CD4-positive, alpha-beta T cell treated with Interleukin-2 at 100 ng/mL for 4 hours (primary cell): ENCODE measurements around the gene OVOL1.

Experiments used
- DNase-seq: peaks from one replicate; pipeline ENCODE4 v3.0.0-alpha.2; 2020; ENCODE audit warnings: low spot score

OVOL1 gene

GRCh38 chr11:65778431-65778900 lies 8.4 kb upstream of the OVOL1 start:
- no peak for DNase-seq

- no peak for DNase-seq
Measured at GRCh38 chr11:65778901-65779668, 7.8 kb upstream of the OVOL1 start.

- no peak for DNase-seq
Measured at GRCh38 chr11:65779669-65779918, 7.3 kb upstream of the OVOL1 start.

- peak; percentile 74 for DNase-seq
Measured at GRCh38 chr11:65779919-65780769, 6.7 kb upstream of the OVOL1 start.

GRCh38 chr11:65780770-65781151 lies 6.1 kb upstream of the OVOL1 start, which contains the start of gene AP5B1:
Gene AP5B1 (minus strand): TSS chr11:65780976. CDS start chr11:65780591, 385 bp downstream.
- DNase-seq: peak; percentile 68

GRCh38 chr11:65781152-65781961 lies 5.5 kb upstream of the OVOL1 start:
- no peak for DNase-seq

GRCh38 chr11:65781962-65782815 lies 4.7 kb upstream of the OVOL1 start:
- no peak for DNase-seq

GRCh38 chr11:65782816-65783228 lies 4.0 kb upstream of the OVOL1 start:
- DNase-seq: no peak

- no peak for DNase-seq
Measured at GRCh38 chr11:65785319-65786007, 1.4 kb upstream of the OVOL1 start.

- DNase-seq: no peak
Measured at GRCh38 chr11:65786008-65786785, 666 bp upstream of the OVOL1 start.

- DNase-seq: no peak
Measured at GRCh38 chr11:65787649-65788622, 1.1 kb downstream of the OVOL1 start.

- no peak for DNase-seq
Measured at GRCh38 chr11:65788821-65789220, 2.0 kb downstream of the OVOL1 start.

GRCh38 chr11:65789230-65790103 lies 2.6 kb downstream of the OVOL1 start:
- no peak for DNase-seq

- no peak for DNase-seq
Measured at GRCh38 chr11:65790104-65790901, 3.4 kb downstream of the OVOL1 start.

- DNase-seq: no peak
Measured at GRCh38 chr11:65790902-65791650, 4.2 kb downstream of the OVOL1 start.

- DNase-seq: peak; percentile 68
Measured at GRCh38 chr11:65791719-65792213, 4.9 kb downstream of the OVOL1 start.
